PC-3 (cell line): ENCODE measurements around the gene CEP112. TPM values are rescaled to one million over a fixed set of nuclear protein-coding genes. Genes with fewer than 3 reads are reported as not detected.
"Not testable (repeated sequence)": the region's sequence is repeated elsewhere in the genome, so short reads cannot be mapped to it uniquely, and the experiment has no call there.

ENCODE experiments used
- ATAC-seq: fragments of 200-7000 bp; cut with Tn5 transposase; 2 replicates; pipeline ENCODE4 v1.9.1; 2020; ENCODE audit warnings: mild to moderate bottlenecking, moderate library complexity
- BruUV-seq: library from RNA; stranded (reverse); fragments of 400-500 nt; replicated peaks from 2 replicates; lab custom pipeline; 2021; lab: Mats Ljungman, UMichigan
- CTCF ChIA-PET: fragments of 300-600 bp; sonication (Branson Sonifier 250); formaldehyde crosslinking; loops from one replicate; lab custom pipeline; 2022; ENCODE audit warnings: antibody characterized with exemption; lab: Charles Lee
- POLR2A ChIA-PET: fragments of 300-600 bp; sonication (Branson Sonifier 250); formaldehyde crosslinking; loops from one replicate; lab custom pipeline; 2022; ENCODE audit warnings: antibody characterized with exemption; ENCODE audit not compliant: unreplicated experiment; lab: Charles Lee
- DNase-seq: peaks from one replicate; pipeline ENCODE4 v3.0.0-alpha.2; 2015
- H2AFZ ChIP-seq: fragments of 300-600 bp; sonication (generic); 2 replicates; pipeline ENCODE4 v1.6.0; 2016; ENCODE audit warnings: antibody characterized with exemption, low read length
- H3F3A ChIP-seq: fragments of 300-600 bp; sonication (generic); one replicate; pipeline ENCODE4 v1.6.0; 2017; ENCODE audit warnings: antibody characterized with exemption, low read length, control low read depth, mild to moderate bottlenecking; ENCODE audit not compliant: unreplicated experiment
- H3K27ac ChIP-seq: fragments of 300-600 bp; sonication (generic); 2 replicates; pipeline ENCODE4 v1.5.1; 2016; ENCODE audit warnings: mild to moderate bottlenecking, low read length
- H3K27me3 ChIP-seq: fragments of 300-600 bp; sonication (generic); 2 replicates; pipeline ENCODE4 v1.6.1; 2016; ENCODE audit warnings: low read length, mixed read lengths
- H3K36me3 ChIP-seq: fragments of 300-600 bp; sonication (generic); 2 replicates; pipeline ENCODE4 v1.6.1; 2016; ENCODE audit warnings: low read depth, mixed run types, low read length, mixed read lengths
- H3K4me1 ChIP-seq: fragments of 300-600 bp; sonication (generic); 2 replicates; pipeline ENCODE4 v1.5.1; 2016; ENCODE audit warnings: low read length; ENCODE audit not compliant: insufficient read depth
- H3K4me2 ChIP-seq: fragments of 300-600 bp; sonication (generic); 2 replicates; pipeline ENCODE4 v1.6.0; 2016; ENCODE audit warnings: low read length
- H3K4me3 ChIP-seq: fragments of 300-600 bp; sonication (generic); 2 replicates; pipeline ENCODE4 v1.5.1; 2016; ENCODE audit warnings: mild to moderate bottlenecking, low read length, mixed read lengths
- H3K79me2 ChIP-seq: fragments of 300-600 bp; sonication (generic); 2 replicates; pipeline ENCODE4 v1.6.1; 2017; ENCODE audit warnings: low read length, mixed read lengths
- H3K9ac ChIP-seq: fragments of 300-600 bp; sonication (generic); 2 replicates; pipeline ENCODE4 v1.6.0; 2016; ENCODE audit warnings: mild to moderate bottlenecking, low read length
- H3K9me2 ChIP-seq: fragments of 300-600 bp; sonication (generic); replicated peaks from 2 replicates; pipeline ENCODE4 v1.6.1; 2016; ENCODE audit warnings: mixed run types, low read length, mixed read lengths
- H3K9me3 ChIP-seq: fragments of 300-600 bp; sonication (generic); 2 replicates; pipeline ENCODE4 v1.6.1; 2016; ENCODE audit warnings: low read length, mixed read lengths
- H4K20me1 ChIP-seq: fragments of 300-600 bp; sonication (generic); 2 replicates; pipeline ENCODE4 v1.6.1; 2016; ENCODE audit warnings: low read length, mixed read lengths
- EZH2 ChIP-seq: fragments of 300-600 bp; sonication (generic); IDR thresholded peaks from one replicate; pipeline ENCODE4 v1.6.1; 2017; ENCODE audit warnings: antibody characterized with exemption, mild to moderate bottlenecking, low read length; ENCODE audit not compliant: unreplicated experiment
- EZH2phosphoT487 ChIP-seq: fragments of 300-600 bp; sonication (generic); IDR thresholded peaks from 2 replicates; pipeline ENCODE4 v1.6.1; 2018; ENCODE audit warnings: mild to moderate bottlenecking, antibody characterized with exemption, low read length, borderline replicate concordance
- intact Hi-C: fragments of 100-400 bp; cut with micrococcal nuclease; formaldehyde crosslinking; loops from 2 replicates; pipeline ENCODE4 v1.9.0; 2023
- total RNA-seq: library from RNA; depleted of rRNA; stranded (reverse); fragments of >200 nt; gene quantifications from 2 replicates; pipeline ENCODE4 v1.2.3, GENCODE V29; 2014
- TF ChIP-seq, protein P1 (sequence below): fragments of 300-600 bp; sonication (generic); conservative IDR thresholded peaks from 2 replicates; pipeline ENCODE4 v1.5.1; 2017; ENCODE audit warnings: antibody characterized with exemption, low read depth, mild to moderate bottlenecking, low read length

CEP112 gene
- total RNA-seq, 1 experiment from 2014 or later = 6.5 TPM

- no peaks in the 10 kb centered on the region for H4K20me1 ChIP-seq
- H3K9me2 ChIP-seq = no peaks in the 10 kb centered on the region
- 0 out of 2 replicates have a peak, but pooled peaks cover 4% of the 10 kb centered on the region for H3K36me3 ChIP-seq
- H3K27me3 ChIP-seq = no peaks in the 10 kb centered on the region
- CTCF ChIA-PET = no interaction called here
- no peak overlapping the region for H3K4me2 ChIP-seq
- no peak overlapping the region for H3K9ac ChIP-seq
- no TSS peak for BruUV-seq
- ATAC-seq = no peak
- peaks cover 17% of the 10 kb centered on the region for H3K9me3 ChIP-seq
- DNase-seq = no peak
- intact Hi-C loops = no loop called here
- H3F3A ChIP-seq = no peaks in the 10 kb centered on the region
- H2AFZ ChIP-seq = no peak overlapping the region
- TF ChIP-seq, protein P1, sequence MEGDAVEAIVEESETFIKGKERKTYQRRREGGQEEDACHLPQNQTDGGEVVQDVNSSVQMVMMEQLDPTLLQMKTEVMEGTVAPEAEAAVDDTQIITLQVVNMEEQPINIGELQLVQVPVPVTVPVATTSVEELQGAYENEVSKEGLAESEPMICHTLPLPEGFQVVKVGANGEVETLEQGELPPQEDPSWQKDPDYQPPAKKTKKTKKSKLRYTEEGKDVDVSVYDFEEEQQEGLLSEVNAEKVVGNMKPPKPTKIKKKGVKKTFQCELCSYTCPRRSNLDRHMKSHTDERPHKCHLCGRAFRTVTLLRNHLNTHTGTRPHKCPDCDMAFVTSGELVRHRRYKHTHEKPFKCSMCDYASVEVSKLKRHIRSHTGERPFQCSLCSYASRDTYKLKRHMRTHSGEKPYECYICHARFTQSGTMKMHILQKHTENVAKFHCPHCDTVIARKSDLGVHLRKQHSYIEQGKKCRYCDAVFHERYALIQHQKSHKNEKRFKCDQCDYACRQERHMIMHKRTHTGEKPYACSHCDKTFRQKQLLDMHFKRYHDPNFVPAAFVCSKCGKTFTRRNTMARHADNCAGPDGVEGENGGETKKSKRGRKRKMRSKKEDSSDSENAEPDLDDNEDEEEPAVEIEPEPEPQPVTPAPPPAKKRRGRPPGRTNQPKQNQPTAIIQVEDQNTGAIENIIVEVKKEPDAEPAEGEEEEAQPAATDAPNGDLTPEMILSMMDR = no peak
- TF ChIP-seq EZH2phosphoT487 = no peak
- H3K27ac ChIP-seq = no peak overlapping the region
- POLR2A ChIA-PET = no interaction called here
- no peaks in the 10 kb centered on the region for H3K79me2 ChIP-seq
- no peak overlapping the region for H3K4me3 ChIP-seq
- peaks cover 19% of the 10 kb centered on the region for H3K4me1 ChIP-seq
Observed at GRCh38 chr17:65830356-65830755, 361.6 kb downstream of the CEP112 start.

- Histone ChIP-seq H3K9ac (peak overlapping the region; percentile 13), H3K4me2 (peak overlapping the region; percentile 54), H3K27ac (peak overlapping the region; percentile 85), H3K4me1 (peaks cover 33% of the 10 kb centered on the region), H2AFZ (peak overlapping the region; percentile 44)
- H3K36me3 ChIP-seq, H3K9me3 ChIP-seq, H3F3A ChIP-seq, CTCF ChIA-PET, intact Hi-C loops, H3K79me2 ChIP-seq, BruUV-seq, POLR2A ChIA-PET, H3K4me3 ChIP-seq, H4K20me1 ChIP-seq, H3K9me2 ChIP-seq, H3K27me3 ChIP-seq: not testable (repeated sequence)
- ATAC-seq = peak; percentile 84
- DNase-seq = peak; percentile 73
Observed at GRCh38 chr17:65826577-65826976, 365.4 kb downstream of the CEP112 start.

DNA sequence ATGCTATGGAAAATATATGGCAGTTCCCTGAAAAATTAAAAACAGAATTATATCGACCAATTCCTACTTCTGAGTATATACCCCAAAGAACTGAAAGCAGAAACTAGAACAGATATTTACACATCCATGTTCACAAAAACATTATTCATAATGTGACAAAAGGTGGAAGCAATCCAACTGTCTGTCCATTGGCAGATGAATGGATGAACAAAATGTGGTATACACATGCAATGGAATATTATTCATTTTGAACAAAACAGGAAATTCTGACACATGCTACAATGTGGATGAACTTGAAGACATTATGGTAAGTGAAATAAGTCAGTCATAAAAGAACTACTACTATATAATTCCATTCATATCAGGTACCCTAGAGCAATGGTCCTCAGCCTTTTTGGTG is 367.0 kb downstream of the CEP112 start:
- H3K79me2 ChIP-seq = no peaks in the 10 kb centered on the region
- H3K4me2 ChIP-seq = no peak overlapping the region
- H4K20me1 ChIP-seq = no peaks in the 10 kb centered on the region
- H3K27ac ChIP-seq = no peak overlapping the region
- DNase-seq (no peak), ATAC-seq (no peak)
- H3K9ac ChIP-seq = no peak overlapping the region
- no peaks in the 10 kb centered on the region for H3F3A ChIP-seq
- H3K4me3 ChIP-seq = no peak overlapping the region
- CTCF ChIA-PET = no interaction called here
- no peaks in the 10 kb centered on the region for H3K9me2 ChIP-seq
- peaks cover 45% of the 10 kb centered on the region for H3K4me1 ChIP-seq
- TF ChIP-seq EZH2phosphoT487 (no peak), EZH2 (no peak)
- TF ChIP-seq, protein P1 = no peak
- no TSS peak for BruUV-seq
- POLR2A ChIA-PET = no interaction called here
- no peaks in the 10 kb centered on the region for H3K9me3 ChIP-seq
- intact Hi-C loops = no loop called here
- H3K27me3 ChIP-seq = no peaks in the 10 kb centered on the region
- no peaks in the 10 kb centered on the region for H3K36me3 ChIP-seq
- no peak overlapping the region for H2AFZ ChIP-seq
